Keratinocyte (primary cell): ENCODE data around the gene RABGAP1. TPM values are rescaled to one million over a fixed set of nuclear protein-coding genes. Genes with fewer than 3 reads are reported as not detected.

Experiments used
- DNase-seq: peaks from one replicate; pipeline ENCODE4 v3.0.0-alpha.2; 2011; ENCODE audit warnings: low read depth, missing footprints, low spot score
- FAIRE-seq: peaks from 2 replicates; lab custom pipeline; 2011; peaks lifted over from hg19 to GRCh38; lab: Jason Lieb, UNC
- H2AFZ ChIP-seq: 2 replicates; pipeline ENCODE4 v1.6.0; 2012; ENCODE audit warnings: low read length, control low read depth, inconsistent platforms; ENCODE audit not compliant: control insufficient read depth
- H3K27ac ChIP-seq: 2 replicates; pipeline ENCODE4 v1.5.1; 2011; ENCODE audit warnings: low read length; ENCODE audit not compliant: control insufficient read depth, insufficient read depth
- H3K27me3 ChIP-seq: 3 replicates; pipeline ENCODE4 v1.6.0; 2011; ENCODE audit warnings: low read length; ENCODE audit not compliant: control insufficient read depth, insufficient read depth; ENCODE audit errors: extremely low read depth
- H3K36me3 ChIP-seq, 2 experiments: 2 replicates in 1 of 2; 3 replicates in 1 of 2; pipeline ENCODE4 v1.5.1; 2011; ENCODE audit warnings: low read length in 2 of 2, mild to moderate bottlenecking in 1 of 2; ENCODE audit not compliant: control insufficient read depth in 2 of 2, insufficient read depth in 2 of 2; ENCODE audit errors: extremely low read depth in 1 of 2
- H3K4me1 ChIP-seq: 3 replicates; pipeline ENCODE4 v1.5.1; 2011; ENCODE audit warnings: low read length; ENCODE audit not compliant: control insufficient read depth, insufficient read depth; ENCODE audit errors: extremely low read depth
- H3K4me2 ChIP-seq: 3 replicates; pipeline ENCODE4 v1.6.0; 2011; ENCODE audit warnings: low read depth, low read length; ENCODE audit not compliant: control insufficient read depth, insufficient read depth; ENCODE audit errors: extremely low read depth
- H3K4me3 ChIP-seq, 3 experiments: fragments of 200-600 bp in 1 of 3; sonication (generic) in 1 of 3; 2 replicates in 2 of 3; 3 replicates in 1 of 3; pipeline ENCODE4 v1.5.1; 2011 to 2016; ENCODE audit warnings: low read length in 3 of 3, mild to moderate bottlenecking in 3 of 3, control low read depth in 2 of 3, inconsistent platforms in 1 of 3, low read depth in 1 of 3, mixed read lengths in 1 of 3, mixed run types in 1 of 3, moderate library complexity in 1 of 3; ENCODE audit not compliant: control insufficient read depth in 2 of 3, insufficient read depth in 2 of 3; ENCODE audit errors: extremely low read depth in 1 of 3
- H3K79me2 ChIP-seq: 2 replicates; pipeline ENCODE4 v1.6.0; 2012; ENCODE audit warnings: low read length; ENCODE audit not compliant: control insufficient read depth, insufficient read depth
- H3K9ac ChIP-seq: 3 replicates; pipeline ENCODE4 v1.6.0; 2011; ENCODE audit warnings: low read length; ENCODE audit not compliant: control insufficient read depth, insufficient read depth; ENCODE audit errors: extremely low read depth
- H3K9me1 ChIP-seq: 3 replicates; pipeline ENCODE4 v1.6.0; 2011; ENCODE audit warnings: low read length; ENCODE audit not compliant: control insufficient read depth, insufficient read depth; ENCODE audit errors: extremely low read depth
- H3K9me3 ChIP-seq: 2 replicates; pipeline ENCODE4 v1.5.1; 2012; ENCODE audit warnings: low read depth, low read length; ENCODE audit not compliant: control insufficient read depth
- H4K20me1 ChIP-seq: 3 replicates; pipeline ENCODE4 v1.6.0; 2011; ENCODE audit warnings: low read length; ENCODE audit not compliant: control insufficient read depth, insufficient read depth; ENCODE audit errors: extremely low read depth
- EZH2 ChIP-seq: IDR thresholded peaks from one replicate; pipeline ENCODE4 v1.6.1; 2012; ENCODE audit warnings: inconsistent platforms, mild to moderate bottlenecking, low read length, moderate library complexity
- dilution Hi-C: fragments of 300-500 bp; cut with MboI; formaldehyde crosslinking; loops from one replicate; pipeline ENCODE4 v1.7.0; 2020; ENCODE audit warnings: low sequenced_read_pairs; ENCODE audit not compliant: extremely low pct_ligation_motif_present
- polyA plus RNA-seq, 5 experiments: library from polyadenylated mRNA; depleted of rRNA in 3 of 5; stranded (reverse) in 3 of 5; stranded (forward) in 1 of 5; unstranded in 1 of 5; fragments of >200 nt; gene quantifications; 1 replicate in 1 of 5; 2 replicates in 3 of 5; 3 replicates in 1 of 5; pipeline versions ENCODE4 v1.2.1 to v1.2.3, GENCODE V29; 2011 to 2012; ENCODE audit warnings: missing spikeins in 2 of 5, low read depth in 1 of 5, low replicate concordance in 1 of 5
- TF ChIP-seq, protein P1 (sequence below), 3 experiments: IDR thresholded peaks in 1 of 3; conservative IDR thresholded peaks in 1 of 3; optimal IDR thresholded peaks in 1 of 3; 2 replicates in 2 of 3; 3 replicates in 1 of 3; pipeline versions ENCODE3 to v1.5.1; 2011; ENCODE audit warnings: low read length in 3 of 3, mild to moderate bottlenecking in 3 of 3, moderate library complexity in 2 of 3, control low read depth in 1 of 3, inconsistent platforms in 1 of 3; ENCODE audit not compliant: insufficient read depth in 2 of 3; ENCODE audit errors: extremely low read depth in 1 of 3

RABGAP1 gene
- polyA plus RNA-seq, 1 donor (not counting 4 experiments of a cell fraction or from before 2014, with no cell fraction given) = 40.6 TPM

DNA sequence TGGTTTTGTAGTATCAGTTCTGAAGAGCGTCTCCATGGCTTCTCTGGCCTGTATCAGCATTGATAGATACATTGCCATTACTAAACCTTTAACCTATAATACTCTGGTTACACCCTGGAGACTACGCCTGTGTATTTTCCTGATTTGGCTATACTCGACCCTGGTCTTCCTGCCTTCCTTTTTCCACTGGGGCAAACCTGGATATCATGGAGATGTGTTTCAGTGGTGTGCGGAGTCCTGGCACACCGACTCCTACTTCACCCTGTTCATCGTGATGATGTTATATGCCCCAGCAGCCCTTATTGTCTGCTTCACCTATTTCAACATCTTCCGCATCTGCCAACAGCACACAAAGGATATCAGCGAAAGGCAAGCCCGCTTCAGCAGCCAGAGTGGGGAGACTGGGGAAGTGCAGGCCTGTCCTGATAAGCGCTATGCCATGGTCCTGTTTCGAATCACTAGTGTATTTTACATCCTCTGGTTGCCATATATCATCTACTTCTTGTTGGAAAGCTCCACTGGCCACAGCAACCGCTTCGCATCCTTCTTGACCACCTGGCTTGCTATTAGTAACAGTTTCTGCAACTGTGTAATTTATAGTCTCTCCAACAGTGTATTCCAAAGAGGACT, 94.2 kb downstream of the RABGAP1 start:
- no peaks in the 10 kb centered on the region for H3K79me2 ChIP-seq
- H3K27ac ChIP-seq = no peak overlapping the region
- no peaks in the 10 kb centered on the region for H4K20me1 ChIP-seq
- no peak for TF ChIP-seq EZH2
- TF ChIP-seq, protein P1, sequence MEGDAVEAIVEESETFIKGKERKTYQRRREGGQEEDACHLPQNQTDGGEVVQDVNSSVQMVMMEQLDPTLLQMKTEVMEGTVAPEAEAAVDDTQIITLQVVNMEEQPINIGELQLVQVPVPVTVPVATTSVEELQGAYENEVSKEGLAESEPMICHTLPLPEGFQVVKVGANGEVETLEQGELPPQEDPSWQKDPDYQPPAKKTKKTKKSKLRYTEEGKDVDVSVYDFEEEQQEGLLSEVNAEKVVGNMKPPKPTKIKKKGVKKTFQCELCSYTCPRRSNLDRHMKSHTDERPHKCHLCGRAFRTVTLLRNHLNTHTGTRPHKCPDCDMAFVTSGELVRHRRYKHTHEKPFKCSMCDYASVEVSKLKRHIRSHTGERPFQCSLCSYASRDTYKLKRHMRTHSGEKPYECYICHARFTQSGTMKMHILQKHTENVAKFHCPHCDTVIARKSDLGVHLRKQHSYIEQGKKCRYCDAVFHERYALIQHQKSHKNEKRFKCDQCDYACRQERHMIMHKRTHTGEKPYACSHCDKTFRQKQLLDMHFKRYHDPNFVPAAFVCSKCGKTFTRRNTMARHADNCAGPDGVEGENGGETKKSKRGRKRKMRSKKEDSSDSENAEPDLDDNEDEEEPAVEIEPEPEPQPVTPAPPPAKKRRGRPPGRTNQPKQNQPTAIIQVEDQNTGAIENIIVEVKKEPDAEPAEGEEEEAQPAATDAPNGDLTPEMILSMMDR (optimal IDR thresholded peaks at IDR 0.05 in 1 of 3, IDR thresholded peaks at IDR 0.05 in 1 of 3, conservative IDR thresholded peaks at IDR 0.05 in 1 of 3; ENCODE audit: extremely low read depth in 1 of 3, insufficient read depth in 2 of 3, low read length in 3 of 3) = no peak
- H3K36me3 ChIP-seq = peaks cover 4 to 14% of the 10 kb centered on the region in 2 experiments
- no peaks in the 10 kb centered on the region for H3K9me3 ChIP-seq
- no peak overlapping the region for H3K4me3 ChIP-seq
- H3K9ac ChIP-seq = no peak overlapping the region
- DNase-seq = no peak
- dilution Hi-C loops = no loop called here
- no peak overlapping the region for H2AFZ ChIP-seq
- FAIRE-seq = no peak
- H3K9me1 ChIP-seq = no peaks in the 10 kb centered on the region
- H3K4me2 ChIP-seq = no peak overlapping the region
- no peaks in the 10 kb centered on the region for H3K4me1 ChIP-seq
- H3K27me3 ChIP-seq = no peaks in the 10 kb centered on the region

DNA sequence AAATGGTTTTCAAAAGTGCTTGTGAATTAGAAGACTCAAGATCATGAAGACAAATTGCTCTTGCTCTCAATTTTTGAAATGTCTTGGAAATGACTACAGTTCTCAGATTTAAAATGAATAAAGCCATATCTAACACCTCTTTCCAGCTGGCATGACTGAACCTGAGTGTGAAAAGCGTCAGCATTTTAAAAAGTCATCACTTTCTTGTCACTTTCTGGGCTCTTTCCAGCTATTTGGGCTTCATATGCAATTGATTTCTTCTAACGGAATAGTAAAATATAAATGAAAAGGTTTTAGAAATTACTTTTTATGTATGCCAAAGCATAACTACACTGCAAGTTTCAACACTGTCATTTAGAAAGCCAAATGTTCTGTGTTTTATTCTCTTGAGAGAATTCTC, 95.0 kb downstream of the RABGAP1 start:
- TF ChIP-seq, protein P1 (optimal IDR thresholded peaks at IDR 0.05 in 1 of 3, IDR thresholded peaks at IDR 0.05 in 1 of 3, conservative IDR thresholded peaks at IDR 0.05 in 1 of 3; ENCODE audit: extremely low read depth in 1 of 3, insufficient read depth in 2 of 3, low read length in 3 of 3) = no peak
- no peak for TF ChIP-seq EZH2
- dilution Hi-C loops = no loop called here
- Histone ChIP-seq H3K36me3 (peaks cover 4 to 14% of the 10 kb centered on the region in 2 experiments), H2AFZ (no peak overlapping the region), H3K9me3 (no peaks in the 10 kb centered on the region), H3K4me2 (no peak overlapping the region), H3K4me1 (no peaks in the 10 kb centered on the region), H3K79me2 (no peaks in the 10 kb centered on the region), H3K9me1 (no peaks in the 10 kb centered on the region), H3K27me3 (no peaks in the 10 kb centered on the region), H3K4me3 (no peak overlapping the region), H3K9ac (no peak overlapping the region), H3K27ac (no peak overlapping the region), H4K20me1 (no peaks in the 10 kb centered on the region)
- no peak for FAIRE-seq
- no peak for DNase-seq
